ENCODE results near the gene NUTF2.
"Not testable (repeated sequence)": the region's sequence is repeated elsewhere in the genome, so short reads cannot be mapped to it uniquely, and the experiment has no call there.

NUTF2 gene

GRCh38 chr16:67888331-67888730, 41.6 kb downstream of the NUTF2 start:
- DNase-seq = no peak

GRCh38 chr16:67892375-67892774, 45.6 kb downstream of the NUTF2 start:
- no peak for DNase-seq

- DNase-seq = peak; percentile 92
These were observed 46.4 kb downstream of the NUTF2 start, which contains the start of gene PSKH1 for GRCh38 chr16:67892899-67893742. Gene PSKH1 (plus strand): TSS chr16:67893254. CDS start chr16:67908750, 15,496 bp downstream.

- no peak for DNase-seq
These were observed 47.1 kb downstream of the NUTF2 start for GRCh38 chr16:67893743-67894399.

- no peak for DNase-seq
These were observed 50.5 kb downstream of the NUTF2 start for GRCh38 chr16:67897231-67897630.

- DNase-seq = no peak
These were observed 55.0 kb downstream of the NUTF2 start for GRCh38 chr16:67901734-67902133.

- no peak for DNase-seq
These were observed 56.1 kb downstream of the NUTF2 start for GRCh38 chr16:67902831-67903230.

- DNase-seq = no peak
These were observed 60.9 kb downstream of the NUTF2 start for GRCh38 chr16:67907397-67908180.

GRCh38 chr16:67909056-67909742, 62.5 kb downstream of the NUTF2 start:
- no peak for DNase-seq

- DNase-seq = no peak
These were observed 63.4 kb downstream of the NUTF2 start for GRCh38 chr16:67910158-67910557.

GRCh38 chr16:67914758-67915495, 68.2 kb downstream of the NUTF2 start:
- DNase-seq = no peak

- not testable (repeated sequence) for DNase-seq
These were observed 68.7 kb downstream of the NUTF2 start for GRCh38 chr16:67915496-67915769.

- DNase-seq = no peak
These were observed 69.3 kb downstream of the NUTF2 start for GRCh38 chr16:67915831-67916723.

GRCh38 chr16:67917140-67917851, 70.6 kb downstream of the NUTF2 start:
- no peak for DNase-seq

- DNase-seq = no peak
These were observed 71.1 kb downstream of the NUTF2 start for GRCh38 chr16:67917852-67918236.

- no peak for DNase-seq
These were observed 73.0 kb downstream of the NUTF2 start for GRCh38 chr16:67919622-67920221.
